ENCODE measurements around the gene PIEZO2. TPM values are rescaled to one million over a fixed set of nuclear protein-coding genes. Genes with fewer than 3 reads are reported as not detected.

The PIEZO2 gene
- total RNA-seq, 1 experiment from 2014 or later = 5.5 TPM

DNA sequence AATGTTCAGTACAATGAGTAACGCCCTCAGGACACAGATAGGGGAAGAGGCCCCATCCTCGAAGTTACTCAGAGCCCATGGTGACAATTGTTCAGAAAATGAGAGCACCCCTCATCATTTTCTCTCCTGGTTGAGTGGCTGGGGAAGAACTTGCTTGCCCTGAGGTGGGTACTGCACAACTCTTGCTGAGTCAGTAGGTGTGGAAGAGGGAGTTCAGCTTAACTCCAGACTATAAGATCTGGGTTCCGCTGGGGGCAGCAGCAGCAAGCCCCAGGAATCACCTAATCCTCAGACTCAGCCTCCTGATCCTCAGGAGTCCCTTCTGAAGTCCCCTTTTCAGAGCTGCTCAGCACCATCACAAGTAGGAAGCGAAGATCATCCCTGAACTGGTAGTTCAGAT is 123.7 kb downstream of the PIEZO2 start:
- Histone ChIP-seq H3K4me1 (ENCODE audit: insufficient read depth, low read length, poor library complexity, severe bottlenecking) (no peaks in the 10 kb centered on the region), H3K27me3 (replicated peaks; ENCODE audit: insufficient read depth, low read depth, low read length, poor library complexity) (peaks cover 7% of the 10 kb centered on the region), H3K27ac (ENCODE audit: low read depth, low read length, poor library complexity, severe bottlenecking) (no peak overlapping the region), H3K9me3 (ENCODE audit: low read depth, low read length, poor library complexity, severe bottlenecking) (no peaks in the 10 kb centered on the region), H3K4me3 (ENCODE audit: low read depth, low read length, poor library complexity, severe bottlenecking) (no peak overlapping the region), H3K36me3 (ENCODE audit: insufficient read depth, low read length, poor library complexity, severe bottlenecking) (no peaks in the 10 kb centered on the region)
- intact Hi-C loops (cut with micrococcal nuclease; ENCODE audit: unreplicated experiment) = no loop called here
- no peak for DNase-seq (ENCODE audit: low spot score)
- CTCF ChIA-PET = no interaction called here
- TF ChIP-seq, protein P1, sequence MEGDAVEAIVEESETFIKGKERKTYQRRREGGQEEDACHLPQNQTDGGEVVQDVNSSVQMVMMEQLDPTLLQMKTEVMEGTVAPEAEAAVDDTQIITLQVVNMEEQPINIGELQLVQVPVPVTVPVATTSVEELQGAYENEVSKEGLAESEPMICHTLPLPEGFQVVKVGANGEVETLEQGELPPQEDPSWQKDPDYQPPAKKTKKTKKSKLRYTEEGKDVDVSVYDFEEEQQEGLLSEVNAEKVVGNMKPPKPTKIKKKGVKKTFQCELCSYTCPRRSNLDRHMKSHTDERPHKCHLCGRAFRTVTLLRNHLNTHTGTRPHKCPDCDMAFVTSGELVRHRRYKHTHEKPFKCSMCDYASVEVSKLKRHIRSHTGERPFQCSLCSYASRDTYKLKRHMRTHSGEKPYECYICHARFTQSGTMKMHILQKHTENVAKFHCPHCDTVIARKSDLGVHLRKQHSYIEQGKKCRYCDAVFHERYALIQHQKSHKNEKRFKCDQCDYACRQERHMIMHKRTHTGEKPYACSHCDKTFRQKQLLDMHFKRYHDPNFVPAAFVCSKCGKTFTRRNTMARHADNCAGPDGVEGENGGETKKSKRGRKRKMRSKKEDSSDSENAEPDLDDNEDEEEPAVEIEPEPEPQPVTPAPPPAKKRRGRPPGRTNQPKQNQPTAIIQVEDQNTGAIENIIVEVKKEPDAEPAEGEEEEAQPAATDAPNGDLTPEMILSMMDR (conservative IDR thresholded peaks at IDR 0.05; ENCODE audit: low read depth, low read length) = no peak
- TF ChIP-seq EZH2 (IDR thresholded peaks at IDR 0.05; ENCODE audit: borderline replicate concordance, low read depth, low read length, poor library complexity, severe bottlenecking) = no peak
- POLR2A ChIA-PET (ENCODE audit: low non-redundant PET) = no interaction called here
- BruUV-seq (replicated peaks) = no TSS peak

DNA sequence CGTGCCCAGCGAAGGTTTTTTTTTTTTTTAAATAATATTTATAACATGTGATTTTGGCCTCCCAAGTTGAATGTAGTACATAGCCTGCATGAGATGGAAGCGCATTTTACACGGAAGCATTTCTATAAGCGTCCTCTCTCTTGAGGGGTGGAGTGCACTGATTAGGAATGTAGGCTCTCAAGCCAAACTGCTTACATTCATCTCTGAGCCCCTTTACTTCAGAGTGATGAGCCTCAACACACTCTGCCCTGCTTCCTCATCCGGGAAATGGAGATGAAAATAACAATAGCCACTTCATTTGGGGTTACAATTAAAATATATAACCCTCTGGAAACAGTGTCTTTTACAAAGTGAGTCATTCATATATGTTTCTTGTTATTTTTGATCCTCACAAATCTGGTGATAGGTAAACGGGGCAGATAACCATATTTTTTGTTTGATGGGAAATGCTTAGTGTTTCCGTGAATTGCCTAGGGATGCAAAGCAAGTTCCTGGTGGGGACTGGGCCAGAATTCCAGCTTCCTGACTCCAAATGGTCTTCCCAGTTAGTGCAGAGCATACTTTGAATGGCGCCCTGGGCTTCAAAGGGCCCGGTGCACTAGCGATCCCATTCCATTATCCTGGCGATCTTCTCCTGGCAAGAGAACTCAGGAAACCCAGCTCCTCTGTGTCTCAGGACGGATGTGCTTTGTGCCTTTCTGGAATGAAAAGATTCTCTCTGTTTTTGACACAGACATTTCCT is 124.3 kb downstream of the PIEZO2 start:
- peaks cover 7% of the 10 kb centered on the region for H3K27me3 ChIP-seq (replicated peaks; ENCODE audit: insufficient read depth, low read depth, low read length, poor library complexity)
- intact Hi-C loops (cut with micrococcal nuclease; ENCODE audit: unreplicated experiment) = no loop called here
- ChIA-PET POLR2A (ENCODE audit: low non-redundant PET) (no interaction called here), CTCF (no interaction called here)
- no peaks in the 10 kb centered on the region for H3K9me3 ChIP-seq (ENCODE audit: low read depth, low read length, poor library complexity, severe bottlenecking)
- TF ChIP-seq, protein P1 (conservative IDR thresholded peaks at IDR 0.05; ENCODE audit: low read depth, low read length) = no peak
- no peak for TF ChIP-seq EZH2 (IDR thresholded peaks at IDR 0.05; ENCODE audit: borderline replicate concordance, low read depth, low read length, poor library complexity, severe bottlenecking)
- no peaks in the 10 kb centered on the region for H3K4me1 ChIP-seq (ENCODE audit: insufficient read depth, low read length, poor library complexity, severe bottlenecking)
- no peak for DNase-seq (ENCODE audit: low spot score)
- H3K27ac ChIP-seq (ENCODE audit: low read depth, low read length, poor library complexity, severe bottlenecking) = no peak overlapping the region
- H3K4me3 ChIP-seq (ENCODE audit: low read depth, low read length, poor library complexity, severe bottlenecking) = no peak overlapping the region
- BruUV-seq (replicated peaks) = no TSS peak
- no peaks in the 10 kb centered on the region for H3K36me3 ChIP-seq (ENCODE audit: insufficient read depth, low read length, poor library complexity, severe bottlenecking)

DNA sequence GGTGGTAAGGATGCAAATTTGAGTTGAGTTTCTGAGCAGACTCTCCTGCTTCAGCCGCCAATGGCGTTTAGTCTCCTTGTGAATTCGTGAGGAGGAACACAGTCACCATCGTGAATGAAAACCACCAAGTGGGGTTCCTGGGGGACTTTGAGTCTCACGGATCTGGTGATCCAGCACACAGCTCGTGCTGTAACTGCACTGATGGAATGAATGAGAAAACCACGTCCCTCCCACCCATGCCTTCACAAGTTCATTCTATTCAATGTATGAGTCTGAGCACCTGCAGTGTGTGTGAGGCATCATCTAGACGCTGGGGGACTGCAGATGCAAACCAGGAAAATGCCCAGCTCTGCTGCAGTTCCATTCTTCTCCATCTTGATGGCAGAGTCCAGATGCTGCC is 127.9 kb downstream of the PIEZO2 start:
- CTCF ChIA-PET = no interaction called here
- H3K36me3 ChIP-seq (ENCODE audit: insufficient read depth, low read length, poor library complexity, severe bottlenecking) = no peaks in the 10 kb centered on the region
- H3K4me3 ChIP-seq (ENCODE audit: low read depth, low read length, poor library complexity, severe bottlenecking) = no peak overlapping the region
- no TSS peak for BruUV-seq (replicated peaks)
- DNase-seq (ENCODE audit: low spot score) = no peak
- intact Hi-C loops (cut with micrococcal nuclease; ENCODE audit: unreplicated experiment) = no loop called here
- H3K27me3 ChIP-seq (replicated peaks; ENCODE audit: insufficient read depth, low read depth, low read length, poor library complexity) = peaks cover 15% of the 10 kb centered on the region
- H3K27ac ChIP-seq (ENCODE audit: low read depth, low read length, poor library complexity, severe bottlenecking) = no peak overlapping the region
- POLR2A ChIA-PET (ENCODE audit: low non-redundant PET) = no interaction called here
- H3K4me1 ChIP-seq (ENCODE audit: insufficient read depth, low read length, poor library complexity, severe bottlenecking) = no peaks in the 10 kb centered on the region
- no peak for TF ChIP-seq EZH2 (IDR thresholded peaks at IDR 0.05; ENCODE audit: borderline replicate concordance, low read depth, low read length, poor library complexity, severe bottlenecking)
- TF ChIP-seq, protein P1 (conservative IDR thresholded peaks at IDR 0.05; ENCODE audit: low read depth, low read length) = no peak
- H3K9me3 ChIP-seq (ENCODE audit: low read depth, low read length, poor library complexity, severe bottlenecking) = no peaks in the 10 kb centered on the region
